Measurements from ENCODE around the gene FAM131C.
"Not testable (repeated sequence)": the region's sequence is repeated elsewhere in the genome, so short reads cannot be mapped to it uniquely, and the experiment has no call there.

Gene FAM131C

GRCh38 chr1:16064536-16065268 is 8.7 kb downstream of the FAM131C start:
- no peaks in the 10 kb centered on the region for H3K36me3 ChIP-seq
- H3K27me3 ChIP-seq, result peaks cover 50% of the 10 kb centered on the region
- H3K4me1 ChIP-seq (ENCODE audit: control insufficient read depth in 1 of 2, insufficient read depth in 1 of 2, low read depth in 1 of 2, low read length in 1 of 2), result no peaks in the 10 kb centered on the region
- H3K27ac ChIP-seq, result no peak overlapping the region
- no peaks in the 10 kb centered on the region for H3K9me3 ChIP-seq
- H3K4me3 ChIP-seq (ENCODE audit: low read depth in 1 of 2, low read length in 1 of 2), result no peak overlapping the region
- no peak for TF ChIP-seq CTCF (IDR thresholded peaks at IDR 0.05)

- no peaks in the 10 kb centered on the region for H3K36me3 ChIP-seq
- H3K27me3 ChIP-seq, result peaks cover 50% of the 10 kb centered on the region
These were observed 9.5 kb downstream of the FAM131C start for GRCh38 chr1:16063921-16064320.

GRCh38 chr1:16063226-16063829 is 10.1 kb downstream of the FAM131C start:
- Histone ChIP-seq H3K4me3 (ENCODE audit: low read depth in 1 of 2, low read length in 1 of 2) (no peak overlapping the region), H3K27me3 (peaks cover 48% of the 10 kb centered on the region), H3K4me1 (ENCODE audit: control insufficient read depth in 1 of 2, insufficient read depth in 1 of 2, low read depth in 1 of 2, low read length in 1 of 2) (no peaks in the 10 kb centered on the region), H3K27ac (no peak overlapping the region), H3K9me3 (no peaks in the 10 kb centered on the region), H3K36me3 (no peaks in the 10 kb centered on the region)
- no peak for TF ChIP-seq CTCF (IDR thresholded peaks at IDR 0.05)

More at GRCh38 chr1:16063921-16064320, 9.5 kb downstream of the FAM131C start:
- no peaks in the 10 kb centered on the region for H3K9me3 ChIP-seq
- no peaks in the 10 kb centered on the region for H3K4me1 ChIP-seq (ENCODE audit: control insufficient read depth in 1 of 2, insufficient read depth in 1 of 2, low read depth in 1 of 2, low read length in 1 of 2)
- no peak for TF ChIP-seq CTCF (IDR thresholded peaks at IDR 0.05)
- H3K27ac ChIP-seq, result no peak overlapping the region
- H3K4me3 ChIP-seq (ENCODE audit: low read depth in 1 of 2, low read length in 1 of 2), result no peak overlapping the region

- H3K9me3 ChIP-seq; H3K4me3 ChIP-seq (ENCODE audit: low read depth in 1 of 2, low read length in 1 of 2); H3K27ac ChIP-seq; H3K4me1 ChIP-seq (ENCODE audit: control insufficient read depth in 1 of 2, insufficient read depth in 1 of 2, low read depth in 1 of 2, low read length in 1 of 2); H3K36me3 ChIP-seq: not testable (repeated sequence)
- peaks cover 41% of the 10 kb centered on the region for H3K27me3 ChIP-seq
These were observed 10.8 kb downstream of the FAM131C start for GRCh38 chr1:16062687-16063075.

- H3K9me3 ChIP-seq; H3K27ac ChIP-seq; H3K4me1 ChIP-seq (ENCODE audit: control insufficient read depth in 1 of 2, insufficient read depth in 1 of 2, low read depth in 1 of 2, low read length in 1 of 2); H3K4me3 ChIP-seq (ENCODE audit: low read depth in 1 of 2, low read length in 1 of 2); H3K36me3 ChIP-seq: not testable (repeated sequence)
- H3K27me3 ChIP-seq, result peaks cover 38% of the 10 kb centered on the region
These were observed 11.3 kb downstream of the FAM131C start for GRCh38 chr1:16061989-16062686.

GRCh38 chr1:16061266-16061665 is 12.2 kb downstream of the FAM131C start:
- no peaks in the 10 kb centered on the region for H3K36me3 ChIP-seq
- peaks cover 32% of the 10 kb centered on the region for H3K27me3 ChIP-seq
- H3K27ac ChIP-seq, result no peak overlapping the region
- H3K4me1 ChIP-seq (ENCODE audit: control insufficient read depth in 1 of 2, insufficient read depth in 1 of 2, low read depth in 1 of 2, low read length in 1 of 2), result no peaks in the 10 kb centered on the region
- TF ChIP-seq CTCF (IDR thresholded peaks at IDR 0.05), result no peak
- H3K4me3 ChIP-seq (ENCODE audit: low read depth in 1 of 2, low read length in 1 of 2), result no peak overlapping the region
- H3K9me3 ChIP-seq, result no peaks in the 10 kb centered on the region

GRCh38 chr1:16058394-16059120 is 14.9 kb downstream of the FAM131C start:
- not testable (repeated sequence) for H3K27ac ChIP-seq; H3K27me3 ChIP-seq; H3K9me3 ChIP-seq; H3K36me3 ChIP-seq; H3K4me3 ChIP-seq (ENCODE audit: low read depth in 1 of 2, low read length in 1 of 2); H3K4me1 ChIP-seq (ENCODE audit: control insufficient read depth in 1 of 2, insufficient read depth in 1 of 2, low read depth in 1 of 2, low read length in 1 of 2)

- not testable (repeated sequence) for H3K27ac ChIP-seq; H3K27me3 ChIP-seq; H3K36me3 ChIP-seq; H3K9me3 ChIP-seq; H3K4me3 ChIP-seq (ENCODE audit: low read depth in 1 of 2, low read length in 1 of 2); H3K4me1 ChIP-seq (ENCODE audit: control insufficient read depth in 1 of 2, insufficient read depth in 1 of 2, low read depth in 1 of 2, low read length in 1 of 2)
These were observed 16.0 kb downstream of the FAM131C start for GRCh38 chr1:16057314-16057915.

GRCh38 chr1:16056521-16056912 is 16.9 kb downstream of the FAM131C start:
- not testable (repeated sequence) for H3K27ac ChIP-seq; H3K4me3 ChIP-seq (ENCODE audit: low read depth in 1 of 2, low read length in 1 of 2); H3K27me3 ChIP-seq; H3K4me1 ChIP-seq (ENCODE audit: control insufficient read depth in 1 of 2, insufficient read depth in 1 of 2, low read depth in 1 of 2, low read length in 1 of 2); H3K9me3 ChIP-seq; H3K36me3 ChIP-seq

All from neutrophil (primary cell).